ENCODE data around the gene SEC24B.
A peak's percentile ranks its signal among the peaks of the same experiment; 100 is the strongest.

The SEC24B gene

GRCh38 chr4:109545401-109545800 lies 111.8 kb downstream of the SEC24B start (continued):
- TF ChIP-seq ZNF70 (CRISPR knock-in tag; IDR thresholded peaks at IDR 0.05) (no peak), TOX (CRISPR knock-in tag; IDR thresholded peaks at IDR 0.05; ENCODE audit: borderline replicate concordance) (no peak), ZFP3 (CRISPR knock-in tag; IDR thresholded peaks at IDR 0.05) (no peak), ARNTL (CRISPR knock-in tag; IDR thresholded peaks at IDR 0.05; ENCODE audit: borderline replicate concordance, low read depth) (no peak), PATZ1 (CRISPR knock-in tag; IDR thresholded peaks at IDR 0.05; ENCODE audit: borderline replicate concordance) (no peak), ZFP30 (CRISPR knock-in tag; IDR thresholded peaks at IDR 0.05) (no peak)

- TF ChIP-seq CSRNP3 (CRISPR knock-in tag; IDR thresholded peaks at IDR 0.05) (no peak), ZFP3 (CRISPR knock-in tag; IDR thresholded peaks at IDR 0.05) (no peak), BACH2 (CRISPR knock-in tag; IDR thresholded peaks at IDR 0.05; ENCODE audit: borderline replicate concordance) (no peak), PATZ1 (CRISPR knock-in tag; IDR thresholded peaks at IDR 0.05; ENCODE audit: borderline replicate concordance) (no peak), CREB5 (CRISPR knock-in tag; IDR thresholded peaks at IDR 0.05; ENCODE audit: low read depth) (no peak), TSHZ2 (CRISPR knock-in tag; IDR thresholded peaks at IDR 0.05) (no peak), RARB (CRISPR knock-in tag; IDR thresholded peaks at IDR 0.05) (no peak), OSR1 (CRISPR knock-in tag; IDR thresholded peaks at IDR 0.05) (no peak), GLIS3 (CRISPR knock-in tag; IDR thresholded peaks at IDR 0.05) (no peak), POU6F1 (CRISPR knock-in tag; IDR thresholded peaks at IDR 0.05; ENCODE audit: borderline replicate concordance, low read depth) (no peak), ARNTL (CRISPR knock-in tag; IDR thresholded peaks at IDR 0.05; ENCODE audit: borderline replicate concordance, low read depth) (no peak), ZNF565 (CRISPR knock-in tag; conservative IDR thresholded peaks at IDR 0.05; ENCODE audit: low read depth) (no peak), SNAI2 (CRISPR knock-in tag; IDR thresholded peaks at IDR 0.05) (no peak), TOX (CRISPR knock-in tag; IDR thresholded peaks at IDR 0.05; ENCODE audit: borderline replicate concordance) (no peak), CSDC2 (CRISPR knock-in tag; IDR thresholded peaks at IDR 0.05) (no peak), ISL1 (CRISPR knock-in tag; IDR thresholded peaks at IDR 0.05) (no peak), ZNF8 (CRISPR knock-in tag; IDR thresholded peaks at IDR 0.05) (no peak)
- ATAC-seq, result no peak
Observed at GRCh38 chr4:109547394-109547793, 113.8 kb downstream of the SEC24B start.

GRCh38 chr4:109548655-109549054 lies 115.0 kb downstream of the SEC24B start:
- peak; percentile 83 for ATAC-seq
- TF ChIP-seq CSRNP3 (CRISPR knock-in tag; IDR thresholded peaks at IDR 0.05), result no peak
- no peak for TF ChIP-seq PPARA (CRISPR knock-in tag; IDR thresholded peaks at IDR 0.05; ENCODE audit: borderline replicate concordance)
- no peak for TF ChIP-seq CREB5 (CRISPR knock-in tag; IDR thresholded peaks at IDR 0.05; ENCODE audit: low read depth)
- no peak for TF ChIP-seq TSHZ2 (CRISPR knock-in tag; IDR thresholded peaks at IDR 0.05)
- TF ChIP-seq ISL1 (CRISPR knock-in tag; IDR thresholded peaks at IDR 0.05), result no peak
- no peak for TF ChIP-seq SNAI2 (CRISPR knock-in tag; IDR thresholded peaks at IDR 0.05)
- TF ChIP-seq TOX (CRISPR knock-in tag; IDR thresholded peaks at IDR 0.05; ENCODE audit: borderline replicate concordance), result no peak
